Memory B cell (primary cell): ENCODE results near the gene TAF4B.
"Not testable (repeated sequence)": the region's sequence is repeated elsewhere in the genome, so short reads cannot be mapped to it uniquely, and the experiment has no call there.

ENCODE experiments used
- ATAC-seq: fragments of 150-1000 bp; cut with Tn5 transposase; 2 replicates; pipeline ENCODE4 v1.10.0; 2021; ENCODE audit warnings: low read depth, mild to moderate bottlenecking, moderate library complexity
- DNase-seq, 2 donors: peaks; one replicate each; pipeline ENCODE4 v3.0.0; 2022; ENCODE audit warnings: low spot score in 2 of 2
- H3K27ac Mint-ChIP-seq: one replicate; pipeline ENCODE4 v1.8.0; 2022; ENCODE audit warnings: mild to moderate bottlenecking, moderate library complexity, mixed read lengths
- H3K27me3 Mint-ChIP-seq: one replicate; pipeline ENCODE4 v1.8.0; 2022; ENCODE audit warnings: mixed read lengths
- H3K36me3 Mint-ChIP-seq: one replicate; pipeline ENCODE4 v1.8.0; 2022; ENCODE audit warnings: mild to moderate bottlenecking, mixed read lengths
- H3K4me1 Mint-ChIP-seq: one replicate; pipeline ENCODE4 v1.8.0; 2022; ENCODE audit warnings: mixed read lengths
- H3K4me3 Mint-ChIP-seq: one replicate; pipeline ENCODE4 v1.8.0; 2022; ENCODE audit warnings: mild to moderate bottlenecking, moderate library complexity, mixed read lengths
- H3K9me3 Mint-ChIP-seq: one replicate; pipeline ENCODE4 v1.8.0; 2022; ENCODE audit warnings: mixed read lengths

TAF4B gene

DNA sequence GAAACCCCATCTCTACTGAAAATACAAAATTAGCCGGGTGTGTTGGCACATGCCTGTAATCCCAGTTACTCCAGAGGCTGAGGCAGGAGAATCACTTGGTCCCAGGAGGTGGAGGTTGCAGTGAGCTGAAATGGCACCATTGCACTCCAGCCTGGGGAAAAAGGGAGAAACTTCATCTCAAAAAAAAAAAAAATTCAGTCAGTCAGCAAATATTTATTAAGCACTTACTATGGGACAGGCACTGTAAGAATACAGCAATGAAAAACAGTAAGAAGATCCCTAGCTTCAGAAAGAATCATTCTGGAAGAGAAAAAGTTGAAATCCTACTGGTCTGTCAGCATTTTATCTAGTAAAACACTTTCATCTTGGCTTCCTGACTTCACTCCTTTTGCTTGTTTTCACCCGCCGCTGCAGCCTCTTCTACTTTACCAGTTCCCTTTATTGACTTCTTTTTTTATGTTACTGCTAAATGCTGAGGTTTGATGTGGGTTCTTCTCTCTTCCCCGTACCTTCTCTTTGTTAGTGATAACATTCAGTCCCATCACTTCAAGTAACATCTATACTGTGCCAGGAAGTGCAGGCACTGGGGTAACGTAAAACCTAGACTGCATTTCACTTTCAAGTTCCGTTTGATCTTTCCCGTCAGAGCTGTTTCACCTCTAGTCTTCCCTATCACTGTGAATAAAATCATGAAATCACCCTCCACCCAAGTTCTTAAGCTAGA lies 10.8 kb upstream of the TAF4B start:
- no peaks in the 10 kb centered on the region for H3K27me3 Mint-ChIP-seq
- peak in 1 of 2 donors; percentile 30 for DNase-seq
- no peaks in the 10 kb centered on the region for H3K9me3 Mint-ChIP-seq
- H3K27ac Mint-ChIP-seq: peak overlapping the region; percentile 84
- H3K4me3 Mint-ChIP-seq: peak overlapping the region; percentile 81
- peak; percentile 95 for ATAC-seq
- H3K4me1 Mint-ChIP-seq: peaks cover 10% of the 10 kb centered on the region
- H3K36me3 Mint-ChIP-seq: no peaks in the 10 kb centered on the region

DNA sequence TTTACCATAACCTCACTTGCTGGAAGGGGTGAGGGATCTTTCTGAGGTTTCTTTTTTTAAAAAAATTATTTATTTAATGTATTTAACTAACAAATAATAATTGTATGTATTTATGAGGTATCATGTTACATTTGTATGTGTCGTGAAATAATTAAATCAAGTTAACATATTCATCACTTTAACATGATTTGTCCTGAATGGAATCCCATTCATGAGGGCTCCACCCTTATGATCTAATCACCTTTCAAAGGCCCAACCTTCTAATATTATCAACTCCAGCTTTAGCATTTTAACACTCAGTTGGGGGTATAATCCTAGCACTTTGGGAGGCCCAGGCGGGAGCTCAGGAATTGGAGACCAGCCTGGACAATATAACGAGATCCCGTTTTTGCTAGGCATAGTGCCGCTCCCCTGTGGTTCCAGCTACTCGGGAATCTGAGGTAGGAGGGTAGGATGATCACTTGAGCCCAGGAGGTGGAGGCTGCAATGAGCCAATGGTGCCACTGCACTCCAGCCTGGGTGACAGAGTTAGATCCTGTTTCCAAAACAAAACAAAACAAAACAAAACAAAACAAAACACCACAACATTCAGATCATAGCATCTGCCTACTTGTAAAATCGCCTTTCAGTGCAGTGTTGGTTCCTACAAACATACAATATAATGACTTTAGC lies 1.1 kb upstream of the TAF4B start:
- ATAC-seq: no peak
- peak overlapping the region; percentile 98 for H3K27ac Mint-ChIP-seq
- DNase-seq: no peak
- H3K4me1 Mint-ChIP-seq: peaks cover 22% of the 10 kb centered on the region
- no peaks in the 10 kb centered on the region for H3K27me3 Mint-ChIP-seq
- peak overlapping the region; percentile 48 for H3K4me3 Mint-ChIP-seq
- no peaks in the 10 kb centered on the region for H3K36me3 Mint-ChIP-seq
- H3K9me3 Mint-ChIP-seq: no peaks in the 10 kb centered on the region

DNA sequence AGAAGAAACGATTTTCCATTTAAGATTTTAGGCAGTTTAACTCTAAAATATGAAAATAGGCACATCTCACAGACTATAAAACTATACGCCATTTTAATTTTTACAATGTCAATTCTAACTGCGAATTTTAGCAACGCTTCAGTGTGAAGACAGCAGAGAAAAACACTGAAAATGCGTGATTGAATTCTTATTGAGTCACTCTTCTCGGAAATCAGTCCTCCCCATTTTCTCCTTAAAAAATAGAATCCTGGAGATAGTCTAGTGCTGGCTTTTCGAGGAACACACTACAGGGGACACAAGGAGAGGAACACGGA lies 373 bp upstream of the TAF4B start:
- Mint-ChIP-seq H3K4me1 (peaks cover 24% of the 10 kb centered on the region), H3K9me3 (no peaks in the 10 kb centered on the region), H3K27me3 (no peaks in the 10 kb centered on the region), H3K27ac (peak overlapping the region; percentile 98), H3K36me3 (no peaks in the 10 kb centered on the region), H3K4me3 (peak overlapping the region; percentile 96)
- ATAC-seq (no peak), DNase-seq (no peak)

DNA sequence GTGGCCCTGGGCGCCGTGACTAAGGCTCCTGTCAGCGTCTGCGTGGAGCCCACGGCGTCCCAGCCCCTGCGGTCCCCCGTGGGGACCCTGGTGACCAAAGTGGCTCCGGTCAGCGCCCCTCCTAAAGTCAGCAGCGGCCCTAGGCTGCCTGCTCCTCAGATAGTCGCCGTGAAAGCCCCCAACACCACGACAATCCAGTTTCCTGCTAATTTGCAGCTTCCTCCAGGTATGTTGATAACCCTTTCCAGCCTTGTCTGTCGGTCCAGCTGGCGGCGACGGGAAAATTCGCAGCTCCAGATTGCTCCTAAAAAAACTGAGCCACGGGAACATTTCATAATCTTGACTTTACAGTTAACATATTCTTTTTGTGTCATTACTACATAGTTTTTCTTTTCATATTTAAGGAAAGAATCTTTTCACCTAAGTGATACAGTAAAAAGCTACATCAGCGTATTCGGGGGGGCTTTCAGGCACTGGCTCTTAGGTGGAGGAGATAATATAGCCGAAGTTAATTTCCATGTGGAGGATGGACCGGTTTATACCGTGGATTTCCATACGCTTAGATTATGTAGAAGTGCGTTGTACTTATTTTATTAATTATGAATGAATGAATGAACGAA lies 916 bp downstream of the TAF4B start:
- peak overlapping the region; percentile 98 for H3K27ac Mint-ChIP-seq
- no peaks in the 10 kb centered on the region for H3K27me3 Mint-ChIP-seq
- peaks cover 24% of the 10 kb centered on the region for H3K4me1 Mint-ChIP-seq

DNA sequence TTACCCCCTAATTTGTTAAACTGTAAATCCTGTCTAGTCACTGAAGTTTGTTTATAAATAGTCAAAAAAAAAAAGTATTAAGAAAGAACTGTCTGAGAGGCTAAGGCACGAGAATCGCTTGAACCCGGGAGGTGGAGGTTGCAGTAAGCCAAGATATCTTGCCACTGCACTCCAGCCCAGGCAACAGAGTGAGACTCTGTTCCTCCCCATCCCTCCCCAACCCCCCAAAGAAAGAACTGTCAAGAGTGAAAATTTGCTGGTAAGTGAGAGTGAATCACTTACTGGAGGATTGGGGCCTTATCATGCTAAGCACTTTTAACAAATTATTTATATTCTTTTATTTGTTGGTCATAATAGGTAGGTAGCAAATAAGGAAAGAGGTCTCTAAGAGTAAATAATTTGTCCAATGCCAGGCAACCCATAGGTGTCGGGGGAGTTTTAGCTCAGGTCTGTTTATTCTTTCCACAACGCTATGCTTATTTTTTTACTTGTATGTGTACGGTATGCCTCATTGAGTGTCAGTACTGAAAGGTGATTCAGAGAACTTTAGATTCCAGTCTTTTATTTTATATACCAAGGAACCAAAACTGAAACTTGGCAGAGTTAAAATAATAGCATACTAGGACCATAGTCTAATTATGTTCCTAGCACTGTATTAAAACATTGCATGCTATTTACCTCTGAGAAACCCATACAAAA lies 2.5 kb downstream of the TAF4B start:
- Mint-ChIP-seq H3K4me3 (peak overlapping the region; percentile 96), H3K4me1 (peaks cover 37% of the 10 kb centered on the region), H3K36me3 (no peaks in the 10 kb centered on the region), H3K27me3 (no peaks in the 10 kb centered on the region), H3K9me3 (no peaks in the 10 kb centered on the region), H3K27ac (peak overlapping the region; percentile 98)
- no peak for ATAC-seq
- DNase-seq: no peak

More for the DNA sequence above, 916 bp downstream of the TAF4B start:
- Mint-ChIP-seq H3K36me3 (no peaks in the 10 kb centered on the region), H3K9me3 (no peaks in the 10 kb centered on the region), H3K4me3 (peak overlapping the region; percentile 96)
- DNase-seq (no peak), ATAC-seq (no peak)

DNA sequence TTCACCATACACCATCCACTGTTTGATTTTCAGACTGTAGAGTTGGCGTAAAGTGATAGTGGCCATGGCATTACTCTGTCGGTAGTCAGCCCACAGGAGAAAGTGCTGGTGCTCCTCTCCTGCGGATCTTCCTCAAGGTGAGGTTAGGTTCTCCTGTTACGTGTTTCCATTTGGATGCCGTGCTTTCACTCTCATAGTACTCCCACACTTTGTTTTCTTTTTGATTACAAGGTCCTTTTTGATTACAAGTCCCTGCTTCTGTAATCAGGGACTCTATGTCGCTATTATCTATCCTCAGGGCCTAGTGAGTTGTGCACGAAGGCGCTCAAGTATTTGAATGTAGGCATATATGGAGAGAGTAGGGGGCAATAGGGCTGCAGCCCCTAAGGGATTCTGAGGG lies 4.3 kb downstream of the TAF4B start:
- no peak overlapping the region for H3K27ac Mint-ChIP-seq
- no peak overlapping the region for H3K4me3 Mint-ChIP-seq
- H3K36me3 Mint-ChIP-seq: no peaks in the 10 kb centered on the region
- peaks cover 49% of the 10 kb centered on the region for H3K4me1 Mint-ChIP-seq
- no peaks in the 10 kb centered on the region for H3K9me3 Mint-ChIP-seq
- ATAC-seq (no peak), DNase-seq (no peak)
- no peaks in the 10 kb centered on the region for H3K27me3 Mint-ChIP-seq

DNA sequence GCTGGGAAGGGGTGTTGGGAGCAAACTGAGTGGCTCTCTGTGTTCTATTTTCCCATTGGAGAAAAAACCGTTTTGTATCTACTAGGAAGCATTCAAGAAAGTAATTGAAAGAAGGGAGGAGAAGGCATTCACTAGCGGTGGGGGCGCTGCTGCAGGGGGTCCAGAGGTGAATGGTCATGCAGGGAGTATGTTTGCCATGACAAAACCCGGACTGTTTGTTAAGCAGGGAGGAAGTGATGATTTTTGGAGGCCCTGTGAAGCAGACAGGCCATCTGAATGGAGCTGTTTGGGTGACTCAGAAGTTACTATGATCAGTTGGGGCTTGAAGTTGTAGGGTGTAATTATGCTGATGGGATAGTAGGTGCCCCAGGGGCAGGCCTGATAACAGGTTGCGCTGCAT lies 7.0 kb downstream of the TAF4B start:
- DNase-seq (no peak), ATAC-seq (no peak)
- H3K27ac Mint-ChIP-seq: no peak overlapping the region
- H3K4me1 Mint-ChIP-seq: peaks cover 46% of the 10 kb centered on the region
- no peak overlapping the region for H3K4me3 Mint-ChIP-seq
- H3K27me3 Mint-ChIP-seq: no peaks in the 10 kb centered on the region
- no peaks in the 10 kb centered on the region for H3K9me3 Mint-ChIP-seq
- H3K36me3 Mint-ChIP-seq: no peaks in the 10 kb centered on the region

DNA sequence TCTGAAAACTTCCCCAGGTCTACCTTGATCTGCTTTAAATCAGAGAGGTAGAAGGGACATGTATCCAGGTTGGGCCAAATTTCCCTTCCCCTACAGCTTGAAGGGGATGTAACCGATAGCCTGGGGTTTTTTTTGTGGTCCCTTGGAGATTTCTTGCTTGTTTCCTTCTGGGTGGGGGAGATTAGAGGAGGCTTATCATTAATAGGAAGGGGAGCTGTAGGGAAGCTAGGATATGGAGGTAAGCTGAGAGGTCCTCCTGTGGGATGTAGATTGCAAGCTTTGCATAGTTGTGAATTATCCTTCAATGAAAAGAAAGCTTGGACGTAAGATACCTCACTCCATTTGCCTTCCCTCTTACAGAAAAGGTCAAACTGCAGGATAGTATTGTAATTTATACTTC lies 11.1 kb downstream of the TAF4B start:
- peaks cover 37% of the 10 kb centered on the region for H3K4me1 Mint-ChIP-seq
- not testable (repeated sequence) for H3K27ac Mint-ChIP-seq, ATAC-seq, H3K36me3 Mint-ChIP-seq, H3K4me3 Mint-ChIP-seq, H3K9me3 Mint-ChIP-seq, H3K27me3 Mint-ChIP-seq, DNase-seq

DNA sequence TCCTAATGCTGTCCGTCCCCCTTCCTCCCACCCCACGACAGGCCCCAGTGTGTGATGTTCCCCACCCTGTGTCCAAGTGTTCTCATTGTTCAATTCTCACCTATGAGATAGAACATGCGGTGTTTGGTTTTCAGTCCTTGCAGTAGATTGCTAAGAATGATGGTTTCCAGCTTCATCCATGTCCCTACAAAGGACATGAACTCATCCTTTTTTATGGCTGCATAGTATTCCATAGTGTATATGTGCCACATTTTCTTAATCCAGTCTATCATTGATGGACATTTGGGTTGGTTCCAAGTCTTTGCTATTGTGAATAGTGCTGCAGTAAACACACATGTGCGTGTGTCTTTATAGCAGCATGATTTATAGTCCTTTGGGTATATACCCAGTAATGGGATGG lies 12.5 kb downstream of the TAF4B start:
- H3K27ac Mint-ChIP-seq, H3K9me3 Mint-ChIP-seq, H3K27me3 Mint-ChIP-seq, ATAC-seq, H3K4me3 Mint-ChIP-seq, DNase-seq: not testable (repeated sequence)
- H3K4me1 Mint-ChIP-seq: peaks cover 28% of the 10 kb centered on the region
- H3K36me3 Mint-ChIP-seq: peaks cover 20% of the 10 kb centered on the region

DNA sequence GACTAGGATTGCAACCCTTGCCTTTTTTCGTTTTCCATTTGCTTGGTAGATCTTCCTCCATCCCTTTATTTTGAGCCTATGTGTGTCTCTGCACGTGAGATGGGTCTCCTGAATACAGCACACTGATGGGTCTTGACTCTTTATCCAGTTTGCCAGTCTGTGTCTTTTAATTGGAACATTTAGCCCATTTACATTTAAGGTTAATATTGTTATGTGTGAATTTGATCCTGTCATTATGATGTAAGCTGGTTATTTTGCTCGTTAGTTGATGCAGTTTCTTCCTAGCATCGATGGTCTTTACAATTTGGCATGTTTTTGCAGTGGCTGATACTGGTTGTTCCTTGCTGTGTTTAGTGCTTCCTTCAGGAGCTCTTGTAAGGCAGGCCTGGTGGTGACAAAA lies 16.1 kb downstream of the TAF4B start:
- not testable (repeated sequence) for H3K9me3 Mint-ChIP-seq, ATAC-seq, H3K27ac Mint-ChIP-seq, DNase-seq, H3K27me3 Mint-ChIP-seq, H3K4me3 Mint-ChIP-seq
- Mint-ChIP-seq H3K4me1 (peaks cover 14% of the 10 kb centered on the region), H3K36me3 (peaks cover 27% of the 10 kb centered on the region)

DNA sequence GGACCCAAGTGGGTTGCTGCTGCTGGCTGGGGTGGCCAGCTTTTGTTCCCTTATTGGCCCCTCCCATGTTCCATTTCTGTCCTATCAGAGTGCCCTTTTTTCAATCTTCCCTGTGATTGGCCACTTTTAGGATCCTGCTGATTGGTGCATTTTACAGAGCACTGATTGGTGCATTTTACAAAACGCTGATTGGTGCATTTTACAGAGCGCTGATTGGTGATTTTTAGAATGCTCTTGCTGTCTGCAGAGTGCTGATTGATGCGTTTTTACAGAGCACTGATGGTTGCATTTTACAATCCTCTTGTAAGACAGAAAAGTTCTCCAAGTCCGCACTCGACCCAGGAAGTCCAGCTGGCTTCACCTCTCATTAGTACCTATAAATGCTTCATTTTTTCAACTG lies 19.2 kb downstream of the TAF4B start:
- not testable (repeated sequence) for H3K9me3 Mint-ChIP-seq, H3K27me3 Mint-ChIP-seq, H3K4me3 Mint-ChIP-seq, DNase-seq, H3K27ac Mint-ChIP-seq, ATAC-seq
- H3K36me3 Mint-ChIP-seq: peaks cover 27% of the 10 kb centered on the region
- peaks cover 13% of the 10 kb centered on the region for H3K4me1 Mint-ChIP-seq

DNA sequence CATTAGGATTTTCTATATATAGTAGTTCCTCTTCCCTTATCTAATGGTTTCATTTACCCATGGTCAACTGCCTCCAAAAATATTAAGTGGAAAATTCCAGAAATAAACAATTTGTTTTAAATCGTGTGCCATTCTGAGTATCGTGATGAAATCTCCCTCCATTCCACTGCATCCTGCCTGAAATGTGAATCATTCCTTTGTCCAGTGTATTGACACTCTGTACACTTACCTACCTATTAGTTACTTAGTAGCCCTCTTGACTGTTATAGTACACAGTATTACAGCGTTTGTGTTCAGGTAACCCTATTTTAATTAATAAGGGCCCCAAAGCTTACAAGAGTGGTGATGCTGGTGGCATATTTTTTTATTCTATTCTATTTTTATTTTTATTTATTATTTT lies 26.2 kb downstream of the TAF4B start:
- Mint-ChIP-seq H3K36me3 (no peaks in the 10 kb centered on the region), H3K4me3 (no peak overlapping the region), H3K27me3 (no peaks in the 10 kb centered on the region), H3K27ac (no peak overlapping the region), H3K4me1 (peaks cover 25% of the 10 kb centered on the region), H3K9me3 (no peaks in the 10 kb centered on the region)
- no peak for ATAC-seq
- DNase-seq: no peak

DNA sequence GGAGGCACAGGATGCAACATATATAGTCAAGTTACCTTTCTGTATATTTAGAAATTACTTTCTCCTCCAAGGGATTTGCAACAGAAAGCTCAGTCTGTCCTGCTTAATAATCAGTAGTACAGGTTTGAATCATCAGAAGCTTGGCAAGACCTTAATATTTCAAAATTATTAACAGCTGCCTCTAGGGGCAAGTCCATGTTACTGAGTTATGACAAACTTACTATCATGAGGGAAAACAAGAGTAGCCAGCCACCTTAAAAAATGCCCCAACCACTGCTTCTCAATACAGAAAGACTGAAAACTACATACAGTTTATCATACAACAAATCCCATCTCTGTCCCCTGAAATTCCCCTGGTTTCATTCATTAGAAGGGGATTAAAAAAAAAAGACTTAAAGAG lies 28.6 kb downstream of the TAF4B start:
- peak overlapping the region; percentile 90 for H3K27ac Mint-ChIP-seq
- not testable (repeated sequence) for H3K27me3 Mint-ChIP-seq, H3K36me3 Mint-ChIP-seq, H3K9me3 Mint-ChIP-seq
- peak overlapping the region; percentile 32 for H3K4me3 Mint-ChIP-seq
- H3K4me1 Mint-ChIP-seq: peaks cover 28% of the 10 kb centered on the region
- DNase-seq (peak in 1 of 2 donors; percentile 5), ATAC-seq (peak; percentile 31)
